ENCODE results near the gene MFSD6L. TPM values are rescaled to one million over a fixed set of nuclear protein-coding genes. Genes with fewer than 3 reads are reported as not detected.
A peak's percentile ranks its signal among the peaks of the same experiment; 100 is the strongest.

MFSD6L gene
- total RNA-seq, 4 donors from 2014 or later: 0.17 to 0.33 TPM; not detected in 2

- Histone ChIP-seq H3K9me3 (no peaks in the 10 kb centered on the region), H3K4me3 (no peak overlapping the region), H3K27me3 (no peaks in the 10 kb centered on the region), H3K27ac (replicated peaks in 1 of 4) (no peak overlapping the region), H3K4me1 (peaks cover 0 to 7% (median 3%) of the 10 kb centered on the region in 4 donors), H3K36me3 (no peaks in the 10 kb centered on the region)
- intact Hi-C loops (cut with DNase I): no loop called here
- 83% methylated on average over 1 of the region's 1 CpG for WGBS
- no peak for DNase-seq (ENCODE audit: extremely low spot score)
- TF ChIP-seq POLR2A (IDR thresholded peaks at IDR 0.05; ENCODE audit: low read depth) (no peak), EP300 (IDR thresholded peaks at IDR 0.05) (no peak), CTCF (IDR thresholded peaks at IDR 0.05) (no peak), POLR2AphosphoS5 (IDR thresholded peaks at IDR 0.05) (no peak)
These were observed 17.0 kb downstream of the MFSD6L start for GRCh38 chr17:8782176-8782575.

GRCh38 chr17:8781776-8782175, 17.4 kb downstream of the MFSD6L start:
- H3K9me3 ChIP-seq: no peaks in the 10 kb centered on the region
- no peak for DNase-seq (ENCODE audit: extremely low spot score)
- TF ChIP-seq EP300 (IDR thresholded peaks at IDR 0.05) (no peak), CTCF (IDR thresholded peaks at IDR 0.05) (no peak), POLR2AphosphoS5 (IDR thresholded peaks at IDR 0.05) (no peak), POLR2A (IDR thresholded peaks at IDR 0.05; ENCODE audit: low read depth) (no peak)
- H3K36me3 ChIP-seq: no peaks in the 10 kb centered on the region
- H3K27me3 ChIP-seq: no peaks in the 10 kb centered on the region
- WGBS: 84% methylated on average over 4 of the region's 4 CpGs
- no peak overlapping the region for H3K27ac ChIP-seq (replicated peaks in 1 of 4)
- H3K4me1 ChIP-seq: peaks cover 0 to 7% (median 3%) of the 10 kb centered on the region in 4 donors
- H3K4me3 ChIP-seq: no peak overlapping the region
- intact Hi-C loops (cut with DNase I): no loop called here

- TF ChIP-seq CTCF (IDR thresholded peaks at IDR 0.05) (no peak), EP300 (IDR thresholded peaks at IDR 0.05) (no peak), POLR2AphosphoS5 (IDR thresholded peaks at IDR 0.05) (no peak), POLR2A (IDR thresholded peaks at IDR 0.05; ENCODE audit: low read depth) (no peak)
- H3K27ac ChIP-seq (replicated peaks in 1 of 4): no peak overlapping the region
- no peaks in the 10 kb centered on the region for H3K36me3 ChIP-seq
- 83% methylated on average over 1 of the region's 1 CpG for WGBS
- no peaks in the 10 kb centered on the region for H3K4me1 ChIP-seq
- intact Hi-C loops (cut with DNase I): no loop called here
- no peaks in the 10 kb centered on the region for H3K9me3 ChIP-seq
- H3K4me3 ChIP-seq: no peak overlapping the region
- H3K27me3 ChIP-seq: no peaks in the 10 kb centered on the region
- no peak for DNase-seq (ENCODE audit: extremely low spot score)
These were observed 22.3 kb downstream of the MFSD6L start for GRCh38 chr17:8776881-8777280.

- intact Hi-C loops (cut with DNase I): no loop called here
- Histone ChIP-seq H3K36me3 (no peaks in the 10 kb centered on the region), H3K27ac (replicated peaks in 1 of 4) (no peak overlapping the region), H3K27me3 (no peaks in the 10 kb centered on the region), H3K9me3 (no peaks in the 10 kb centered on the region), H3K4me1 (no peaks in the 10 kb centered on the region), H3K4me3 (no peak overlapping the region)
- TF ChIP-seq CTCF (IDR thresholded peaks at IDR 0.05) (no peak), POLR2A (IDR thresholded peaks at IDR 0.05; ENCODE audit: low read depth) (no peak), POLR2AphosphoS5 (IDR thresholded peaks at IDR 0.05) (no peak), EP300 (IDR thresholded peaks at IDR 0.05) (no peak)
- DNase-seq (ENCODE audit: extremely low spot score): peak; percentile 7
These were observed 22.9 kb downstream of the MFSD6L start for GRCh38 chr17:8776248-8776647.

GRCh38 chr17:8766731-8767130, 32.4 kb downstream of the MFSD6L start:
- TF ChIP-seq CTCF (IDR thresholded peaks at IDR 0.05): no peak
- TF ChIP-seq EP300 (IDR thresholded peaks at IDR 0.05): no peak
- no peak for TF ChIP-seq POLR2A (IDR thresholded peaks at IDR 0.05; ENCODE audit: low read depth)
- TF ChIP-seq POLR2AphosphoS5 (IDR thresholded peaks at IDR 0.05): no peak
- no peak overlapping the region for H3K27ac ChIP-seq (replicated peaks in 1 of 4)
- H3K9me3 ChIP-seq: no peaks in the 10 kb centered on the region
- peaks cover 0 to 9% (median 0%) of the 10 kb centered on the region in 4 donors for H3K27me3 ChIP-seq
- no peak overlapping the region for H3K4me3 ChIP-seq
- H3K36me3 ChIP-seq: no peaks in the 10 kb centered on the region
- H3K4me1 ChIP-seq: no peaks in the 10 kb centered on the region
- WGBS: 85% methylated on average over 2 of the region's 2 CpGs
- peak; percentile 70 for DNase-seq (ENCODE audit: extremely low spot score)
- intact Hi-C loops (cut with DNase I): no loop called here

Measured in esophagus muscularis mucosa (tissue), 4 donors.